ENCODE results near the gene ITPR3.

Gene ITPR3

DNA sequence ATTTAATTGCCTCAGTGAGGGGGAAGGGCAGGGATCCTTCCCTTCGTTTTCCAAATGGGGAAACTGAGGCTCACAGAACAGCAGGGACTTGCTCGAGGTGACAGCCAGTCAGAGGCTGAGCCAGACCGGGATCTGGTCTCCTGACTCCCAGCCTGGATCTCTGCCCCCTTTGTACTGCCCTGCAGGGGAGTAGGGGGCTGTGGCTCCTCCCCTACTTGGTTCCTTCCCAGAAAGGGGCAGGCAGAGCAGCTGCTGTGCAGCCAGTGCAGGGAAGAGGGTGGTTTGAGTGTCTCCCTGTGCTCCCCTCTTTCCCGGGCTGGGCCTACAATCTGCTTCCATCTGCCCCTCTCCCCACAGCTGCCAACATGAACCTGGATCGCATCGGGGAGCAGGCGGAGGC lies 52.7 kb downstream of the ITPR3 start:
- DNase-seq (ENCODE audit: low read depth in 1 of 2, low spot score in 1 of 2), result no peak
- in situ Hi-C loops (cut with HindIII; ENCODE audit: low pct_unique_long_range_greater_than_20kb, low sequenced_read_pairs), result no loop called here
- no peak for TF ChIP-seq JUND (IDR thresholded peaks at IDR 0.05; ENCODE audit: low read depth)

DNA sequence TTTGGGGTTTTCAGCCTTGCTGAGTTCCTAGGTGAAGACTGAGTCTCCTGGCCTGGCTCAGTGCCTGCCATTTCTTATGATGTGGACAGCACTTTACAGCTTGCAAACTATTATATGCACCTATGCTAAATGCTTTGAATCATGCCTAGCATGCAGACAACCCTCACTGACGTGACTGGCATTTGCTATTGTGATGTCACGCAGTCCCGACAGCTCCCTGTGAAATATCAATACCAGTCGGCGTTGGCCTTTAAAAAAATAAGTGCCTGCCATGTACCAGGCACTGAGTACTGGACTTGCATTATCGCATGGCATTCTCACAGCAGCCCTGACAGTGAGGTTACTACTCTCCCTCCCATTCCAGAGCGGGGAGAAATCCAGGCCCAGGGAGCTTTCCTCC lies 54.8 kb downstream of the ITPR3 start:
- no peak for DNase-seq (ENCODE audit: low read depth in 1 of 2, low spot score in 1 of 2)
- no peak for TF ChIP-seq JUND (IDR thresholded peaks at IDR 0.05; ENCODE audit: low read depth)
- in situ Hi-C loops (cut with HindIII; ENCODE audit: low pct_unique_long_range_greater_than_20kb, low sequenced_read_pairs), result no loop called here

DNA sequence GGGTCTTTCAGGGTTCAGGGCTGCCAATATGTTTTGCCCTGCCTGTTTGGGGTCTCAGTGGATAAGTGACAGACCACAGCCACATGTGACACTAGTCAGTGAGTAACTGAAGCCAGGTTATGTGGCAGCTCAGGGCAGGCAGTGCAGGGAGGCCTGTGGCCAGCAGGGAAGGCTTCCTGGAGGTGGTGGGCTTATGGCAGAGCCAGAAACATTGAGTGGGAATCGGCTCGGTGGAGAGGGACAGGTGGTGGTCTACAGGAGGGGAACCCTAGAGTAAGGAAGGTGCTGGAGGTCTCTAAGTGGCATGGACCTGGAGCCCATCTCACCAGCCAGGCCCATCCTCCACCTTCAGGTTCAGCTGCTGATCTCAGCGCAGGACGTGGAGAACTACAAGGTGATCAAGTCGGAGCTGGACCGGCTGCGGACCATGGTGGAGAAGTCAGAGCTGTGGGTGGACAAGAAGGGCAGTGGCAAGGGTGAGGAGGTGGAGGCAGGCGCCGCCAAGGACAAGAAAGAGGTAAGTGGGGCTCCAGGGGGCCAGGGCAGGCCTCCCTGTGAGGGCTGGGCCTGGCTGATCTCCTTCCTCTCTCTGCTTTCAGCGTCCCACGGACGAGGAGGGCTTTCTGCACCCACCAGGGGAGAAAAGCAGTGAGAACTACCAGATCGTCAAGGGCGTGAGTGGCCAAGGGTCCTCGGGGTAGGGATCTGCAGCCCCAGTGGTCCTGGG lies 55.5 kb downstream of the ITPR3 start:
- DNase-seq (ENCODE audit: low read depth in 1 of 2, low spot score in 1 of 2), result no peak
- in situ Hi-C loops (cut with HindIII; ENCODE audit: low pct_unique_long_range_greater_than_20kb, low sequenced_read_pairs), result no loop called here

DNA sequence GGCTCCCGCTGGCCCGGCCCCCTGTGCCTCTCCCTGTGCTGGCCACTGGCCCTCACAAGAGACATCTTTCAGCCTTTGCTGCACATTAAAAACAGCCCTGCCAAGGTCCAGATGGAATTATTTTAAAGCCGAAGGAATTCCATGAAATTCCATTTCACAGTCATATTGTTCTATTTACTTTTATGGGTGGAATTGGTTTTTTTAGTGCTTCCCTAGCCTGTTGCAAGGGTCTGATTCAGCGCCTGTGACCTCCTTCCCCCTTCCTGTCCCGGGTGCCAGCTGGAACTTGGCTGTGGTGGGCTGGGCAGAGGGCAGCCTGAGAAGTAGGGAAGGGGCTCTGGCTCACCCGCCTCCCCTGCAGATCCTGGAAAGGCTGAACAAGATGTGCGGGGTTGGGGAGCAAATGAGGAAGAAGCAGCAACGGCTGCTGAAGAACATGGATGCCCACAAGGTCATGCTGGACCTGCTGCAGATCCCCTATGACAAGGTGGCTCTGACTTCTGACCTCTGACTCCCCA lies 56.1 kb downstream of the ITPR3 start:
- no peak for DNase-seq (ENCODE audit: low read depth in 1 of 2, low spot score in 1 of 2)
- in situ Hi-C loops (cut with HindIII; ENCODE audit: low pct_unique_long_range_greater_than_20kb, low sequenced_read_pairs), result no loop called here

More for the DNA sequence above, 55.5 kb downstream of the ITPR3 start:
- no peak for TF ChIP-seq JUND (IDR thresholded peaks at IDR 0.05; ENCODE audit: low read depth)

DNA sequence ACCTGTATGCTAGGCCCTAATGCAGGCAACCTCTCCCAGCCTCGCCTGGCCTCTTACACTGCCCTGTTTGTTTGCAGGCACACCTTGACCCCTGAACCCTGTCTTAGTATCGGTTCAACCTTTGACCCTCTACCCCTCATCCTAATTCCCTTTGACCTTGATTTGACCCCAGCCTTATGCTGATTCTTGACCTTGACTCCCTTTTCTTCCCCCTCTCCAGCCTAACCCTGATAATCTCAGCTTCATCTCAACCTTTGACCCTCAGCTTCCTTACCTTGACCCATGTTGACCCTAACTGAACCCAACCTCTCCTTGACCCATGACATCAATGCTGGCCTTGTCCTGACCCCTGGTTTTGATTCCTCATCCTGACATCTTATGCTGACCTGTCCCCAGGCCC lies 56.6 kb downstream of the ITPR3 start:
- TF ChIP-seq JUND (IDR thresholded peaks at IDR 0.05; ENCODE audit: low read depth), result no peak
- in situ Hi-C loops (cut with HindIII; ENCODE audit: low pct_unique_long_range_greater_than_20kb, low sequenced_read_pairs), result no loop called here
- no peak for DNase-seq (ENCODE audit: low read depth in 1 of 2, low spot score in 1 of 2)

More for the DNA sequence above, 56.1 kb downstream of the ITPR3 start:
- no peak for TF ChIP-seq JUND (IDR thresholded peaks at IDR 0.05; ENCODE audit: low read depth)

DNA sequence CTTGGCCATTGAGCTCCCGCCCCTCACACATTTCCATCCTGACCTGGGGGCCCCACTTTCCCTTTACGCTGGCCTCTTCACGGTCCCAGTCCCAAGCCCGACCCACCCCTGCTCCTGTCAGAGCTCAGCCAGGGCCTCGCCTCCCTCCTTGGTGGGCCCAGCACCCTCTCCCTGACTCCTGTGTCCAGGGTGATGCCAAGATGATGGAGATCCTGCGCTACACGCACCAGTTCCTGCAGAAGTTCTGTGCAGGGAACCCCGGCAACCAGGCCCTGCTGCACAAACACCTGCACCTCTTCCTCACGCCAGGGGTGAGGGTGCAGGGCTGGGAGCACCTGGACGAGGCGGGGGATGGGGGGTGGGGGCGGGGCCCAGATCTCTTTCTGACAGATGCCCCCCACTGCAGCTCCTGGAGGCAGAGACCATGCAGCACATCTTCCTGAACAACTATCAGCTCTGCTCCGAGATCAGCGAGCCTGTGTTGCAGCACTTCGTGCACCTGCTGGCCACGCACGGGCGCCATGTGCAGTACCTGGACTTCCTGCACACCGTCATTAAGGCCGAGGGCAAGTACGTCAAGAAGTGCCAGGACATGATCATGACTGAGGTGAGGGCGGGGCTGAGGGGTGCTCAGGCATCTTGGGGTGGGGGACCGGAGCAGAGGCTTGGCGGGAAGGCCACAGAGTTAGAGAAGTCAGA lies 57.3 kb downstream of the ITPR3 start:
- in situ Hi-C loops (cut with HindIII; ENCODE audit: low pct_unique_long_range_greater_than_20kb, low sequenced_read_pairs), result no loop called here
- DNase-seq (ENCODE audit: low read depth in 1 of 2, low spot score in 1 of 2), result no peak
- no peak for TF ChIP-seq JUND (IDR thresholded peaks at IDR 0.05; ENCODE audit: low read depth)

DNA sequence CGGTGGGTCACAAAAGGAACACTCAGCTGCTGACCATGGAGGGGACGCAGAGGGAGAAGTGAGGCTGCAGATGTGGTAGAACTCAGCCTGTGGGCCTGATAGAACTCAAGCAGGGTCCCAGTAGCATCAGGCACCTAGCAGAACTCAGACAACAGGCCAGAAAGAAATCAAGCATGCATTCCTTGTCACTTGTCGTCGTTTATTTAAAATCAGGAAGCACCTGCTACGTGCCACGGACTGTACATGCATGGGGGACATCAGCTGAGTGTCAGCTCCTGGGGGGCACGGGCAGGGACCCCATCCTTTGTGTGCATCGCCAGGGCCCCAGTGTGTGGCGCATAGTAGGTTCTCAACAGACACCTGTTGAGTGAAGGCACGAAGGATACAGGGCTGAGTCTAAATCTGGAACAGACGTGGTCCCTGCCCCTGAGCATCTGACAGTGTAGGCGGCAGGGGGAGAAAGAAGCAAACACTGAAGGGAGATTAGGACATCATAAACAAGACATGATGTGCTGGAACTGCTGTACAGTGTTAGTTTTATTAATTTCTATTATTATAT lies 57.9 kb downstream of the ITPR3 start:
- no peak for DNase-seq (ENCODE audit: low read depth in 1 of 2, low spot score in 1 of 2)
- TF ChIP-seq JUND (IDR thresholded peaks at IDR 0.05; ENCODE audit: low read depth), result no peak
- in situ Hi-C loops (cut with HindIII; ENCODE audit: low pct_unique_long_range_greater_than_20kb, low sequenced_read_pairs), result no loop called here

DNA sequence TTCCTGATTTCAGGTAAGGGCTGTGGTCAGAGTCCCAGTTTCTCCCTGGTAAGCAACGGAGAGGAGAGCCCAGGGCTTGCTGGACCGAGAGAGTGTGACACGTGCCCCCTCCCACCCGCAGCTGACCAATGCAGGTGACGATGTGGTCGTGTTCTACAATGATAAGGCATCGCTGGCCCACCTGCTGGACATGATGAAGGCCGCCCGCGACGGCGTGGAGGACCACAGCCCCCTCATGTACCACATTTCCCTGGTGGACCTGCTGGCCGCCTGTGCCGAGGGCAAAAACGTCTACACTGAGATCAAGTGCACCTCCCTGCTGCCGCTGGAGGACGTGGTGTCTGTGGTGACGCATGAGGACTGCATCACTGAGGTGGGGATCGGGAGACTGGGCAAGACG lies 58.6 kb downstream of the ITPR3 start:
- no peak for TF ChIP-seq JUND (IDR thresholded peaks at IDR 0.05; ENCODE audit: low read depth)
- in situ Hi-C loops (cut with HindIII; ENCODE audit: low pct_unique_long_range_greater_than_20kb, low sequenced_read_pairs), result no loop called here
- no peak for DNase-seq (ENCODE audit: low read depth in 1 of 2, low spot score in 1 of 2)

DNA sequence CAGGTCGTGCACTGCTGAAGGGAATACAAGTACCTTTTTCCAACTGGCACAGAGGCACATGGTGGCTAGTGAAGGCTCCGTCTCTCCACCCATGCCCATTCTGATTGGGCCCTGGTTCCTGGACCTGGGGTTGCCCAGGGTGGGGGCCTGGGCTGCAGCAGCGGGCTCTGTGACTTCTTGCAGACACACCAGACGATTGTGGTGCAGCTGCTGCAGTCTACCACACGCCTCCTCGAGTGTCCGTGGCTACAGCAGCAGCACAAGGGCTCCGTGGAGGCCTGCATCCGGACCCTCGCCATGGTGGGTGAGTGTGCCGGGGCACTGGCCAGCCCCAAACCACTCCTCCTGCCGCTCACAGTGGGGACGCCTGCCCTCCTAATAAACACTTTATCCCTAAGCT lies 61.2 kb downstream of the ITPR3 start:
- no peak for TF ChIP-seq JUND (IDR thresholded peaks at IDR 0.05; ENCODE audit: low read depth)
- in situ Hi-C loops (cut with HindIII; ENCODE audit: low pct_unique_long_range_greater_than_20kb, low sequenced_read_pairs), result no loop called here
- no peak for DNase-seq (ENCODE audit: low read depth in 1 of 2, low spot score in 1 of 2)

DNA sequence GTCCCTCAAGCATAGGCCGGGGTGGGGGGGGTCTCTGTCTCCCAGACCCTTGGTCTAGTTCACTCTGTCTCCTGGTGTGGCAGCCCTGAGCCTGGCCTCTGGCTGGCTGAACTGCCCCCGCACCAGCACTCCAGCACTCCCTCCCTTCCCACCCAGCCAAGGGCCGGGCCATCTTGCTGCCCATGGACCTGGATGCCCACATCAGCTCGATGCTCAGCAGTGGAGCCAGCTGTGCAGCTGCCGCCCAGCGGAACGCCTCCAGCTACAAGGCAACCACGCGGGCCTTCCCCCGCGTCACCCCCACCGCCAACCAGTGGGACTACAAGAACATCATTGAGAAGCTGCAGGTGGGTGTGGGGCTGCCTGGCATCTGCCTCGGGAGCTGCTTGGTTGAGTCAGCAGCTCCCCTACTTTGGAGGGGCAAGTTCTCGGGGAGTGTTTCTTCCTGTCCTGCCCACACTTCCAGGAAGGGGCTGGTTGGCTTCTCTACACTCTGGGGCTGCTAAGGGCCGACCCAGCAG lies 62.0 kb downstream of the ITPR3 start:
- no peak for DNase-seq (ENCODE audit: low read depth in 1 of 2, low spot score in 1 of 2)
- no peak for TF ChIP-seq JUND (IDR thresholded peaks at IDR 0.05; ENCODE audit: low read depth)
- in situ Hi-C loops (cut with HindIII; ENCODE audit: low pct_unique_long_range_greater_than_20kb, low sequenced_read_pairs), result no loop called here

DNA sequence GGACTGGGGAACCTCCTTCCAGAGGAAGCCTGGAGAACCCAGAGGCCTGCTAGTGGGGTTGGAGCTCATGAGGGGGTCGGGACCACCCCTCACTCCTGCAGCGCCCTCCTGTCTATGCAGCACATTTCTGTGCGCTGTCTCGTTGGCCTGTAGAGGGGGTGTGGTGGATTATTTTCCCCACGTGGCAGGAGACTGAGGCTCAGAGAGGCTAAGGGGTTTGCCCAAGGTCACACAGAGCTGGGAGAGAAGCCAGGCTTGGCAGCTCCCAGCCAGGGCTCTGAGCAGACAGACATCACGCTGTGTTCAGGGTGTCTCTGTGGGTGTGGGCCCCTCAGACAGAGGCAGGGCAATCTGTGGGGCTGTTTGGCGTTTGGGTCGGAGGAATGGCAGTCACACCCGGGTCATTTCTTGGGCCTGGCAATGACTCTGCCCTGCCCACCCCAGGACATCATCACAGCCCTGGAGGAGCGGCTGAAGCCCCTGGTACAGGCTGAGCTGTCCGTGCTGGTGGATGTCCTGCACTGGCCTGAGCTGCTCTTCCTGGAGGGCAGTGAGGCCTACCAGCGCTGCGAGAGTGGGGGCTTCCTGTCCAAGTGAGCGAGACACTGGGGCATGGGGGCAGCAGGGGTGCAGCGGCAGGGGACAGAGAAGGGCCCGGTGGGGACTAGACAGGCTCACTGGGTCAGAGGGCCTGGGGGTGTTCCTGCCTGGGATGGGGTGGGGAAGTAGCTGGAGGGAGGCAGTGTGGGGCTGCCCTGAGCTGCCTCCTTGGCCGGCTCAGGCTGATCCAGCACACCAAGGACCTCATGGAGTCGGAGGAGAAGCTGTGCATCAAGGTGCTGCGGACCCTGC lies 62.7 kb downstream of the ITPR3 start:
- no peak for TF ChIP-seq JUND (IDR thresholded peaks at IDR 0.05; ENCODE audit: low read depth)
- in situ Hi-C loops (cut with HindIII; ENCODE audit: low pct_unique_long_range_greater_than_20kb, low sequenced_read_pairs), result no loop called here
- DNase-seq (ENCODE audit: low read depth in 1 of 2, low spot score in 1 of 2), result no peak

DNA sequence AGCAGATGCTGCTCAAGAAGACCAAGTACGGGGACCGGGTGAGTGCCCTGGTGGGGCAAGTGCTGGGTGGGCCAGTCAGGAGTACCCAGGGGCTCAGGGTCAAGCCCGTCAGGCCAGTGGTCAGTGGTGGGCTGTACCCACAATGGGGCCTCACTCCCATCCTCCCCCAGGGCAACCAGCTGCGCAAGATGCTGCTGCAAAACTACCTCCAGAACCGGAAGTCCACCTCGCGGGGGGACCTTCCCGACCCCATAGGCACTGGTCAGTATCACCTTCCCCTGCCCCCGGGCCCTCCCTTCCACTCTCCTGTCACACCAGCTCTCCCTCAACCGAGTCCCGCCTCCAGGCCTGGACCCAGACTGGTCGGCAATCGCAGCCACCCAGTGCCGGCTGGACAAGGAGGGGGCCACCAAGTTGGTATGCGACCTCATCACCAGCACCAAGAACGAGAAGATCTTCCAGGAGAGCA lies 63.3 kb downstream of the ITPR3 start:
- TF ChIP-seq JUND (IDR thresholded peaks at IDR 0.05; ENCODE audit: low read depth), result no peak
- no peak for DNase-seq (ENCODE audit: low read depth in 1 of 2, low spot score in 1 of 2)
- in situ Hi-C loops (cut with HindIII; ENCODE audit: low pct_unique_long_range_greater_than_20kb, low sequenced_read_pairs), result no loop called here

Data from T47D (cell line).